DMS53 (cell line): ENCODE data around the gene GALNT17.
"Not testable (repeated sequence)": the region's sequence is repeated elsewhere in the genome, so short reads cannot be mapped to it uniquely, and the experiment has no call there.

Experiments
- DNase-seq: peaks from one replicate; lab custom pipeline; 2025; lab: John Stamatoyannopoulos, UW

Gene GALNT17

DNA sequence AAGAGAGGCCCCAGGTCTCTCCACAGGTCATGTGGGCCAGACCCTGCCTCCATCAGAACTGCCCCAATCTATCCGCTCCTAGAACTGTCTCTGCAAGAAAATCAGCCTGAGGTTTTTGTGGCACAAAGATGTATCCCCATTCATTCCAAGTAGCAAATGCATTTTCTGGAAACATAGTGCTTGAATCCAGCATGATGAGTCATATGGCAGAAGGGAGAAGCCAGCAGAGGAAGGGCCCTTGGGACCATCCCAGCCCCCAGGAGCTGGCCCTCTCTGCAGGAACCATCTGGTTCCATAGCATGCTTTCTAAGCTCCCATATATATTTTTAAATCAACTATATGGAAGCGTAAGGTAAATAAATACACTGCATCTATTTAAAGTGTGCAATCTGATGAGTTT is 563.2 kb downstream of the GALNT17 start:
- no peak for DNase-seq

- DNase-seq = no peak
Observed at GRCh38 chr7:71696511-71696910, 564.6 kb downstream of the GALNT17 start.

GRCh38 chr7:71697400-71697799 is 565.5 kb downstream of the GALNT17 start:
- no peak for DNase-seq

DNA sequence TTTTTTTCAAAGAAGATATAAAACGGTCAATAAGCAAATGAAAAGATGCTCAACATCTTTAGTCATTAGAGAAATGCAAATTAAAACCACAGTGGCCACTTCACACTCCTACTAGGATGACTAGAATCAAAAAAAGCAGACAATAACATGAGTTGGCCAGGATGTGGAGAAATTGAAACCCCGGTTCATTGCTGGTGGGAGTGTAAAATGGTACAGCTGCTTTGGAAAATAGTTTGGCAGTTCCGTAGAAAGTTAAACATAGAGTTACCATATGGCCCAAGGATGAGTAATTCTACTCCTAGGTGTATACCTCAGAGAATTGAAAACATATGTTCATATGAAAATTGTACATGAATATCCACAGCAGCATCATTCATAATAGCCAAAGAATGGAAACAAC is 573.3 kb downstream of the GALNT17 start:
- no peak for DNase-seq

GRCh38 chr7:71705901-71706596 is 574.1 kb downstream of the GALNT17 start:
- no peak for DNase-seq

GRCh38 chr7:71706597-71706975 is 574.6 kb downstream of the GALNT17 start:
- DNase-seq = no peak

GRCh38 chr7:71707041-71707440 is 575.1 kb downstream of the GALNT17 start:
- no peak for DNase-seq

- no peak for DNase-seq
Observed at GRCh38 chr7:71708710-71709109, 576.8 kb downstream of the GALNT17 start.

GRCh38 chr7:71710442-71710841 is 578.5 kb downstream of the GALNT17 start:
- DNase-seq = no peak

GRCh38 chr7:71712653-71713180 is 580.8 kb downstream of the GALNT17 start:
- DNase-seq = no peak

GRCh38 chr7:71716690-71717089 is 584.7 kb downstream of the GALNT17 start:
- no peak for DNase-seq

GRCh38 chr7:71718563-71718962 is 586.6 kb downstream of the GALNT17 start:
- no peak for DNase-seq

DNA sequence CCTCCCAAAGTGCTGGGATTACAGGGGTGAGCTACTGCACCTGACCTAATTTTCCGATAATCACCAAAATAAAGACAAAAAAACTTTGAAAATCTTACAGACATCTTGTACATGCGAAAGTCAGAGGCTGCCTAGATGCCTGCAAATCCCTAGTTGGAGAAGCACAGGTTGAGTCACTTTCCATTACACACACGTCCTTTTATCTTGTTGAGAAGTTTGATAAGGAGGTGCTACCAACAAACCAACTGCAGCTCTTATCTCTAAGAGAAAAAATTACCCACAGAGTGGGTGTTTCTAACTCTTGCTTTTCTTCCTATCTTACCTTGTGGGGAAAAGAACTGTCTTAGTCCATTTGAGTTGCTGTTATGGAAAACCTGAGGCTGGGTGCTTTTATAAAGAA is 589.8 kb downstream of the GALNT17 start:
- no peak for DNase-seq

- no peak for DNase-seq
Observed at GRCh38 chr7:71723859-71724258, 591.9 kb downstream of the GALNT17 start.

- DNase-seq = no peak
Observed at GRCh38 chr7:71727347-71727746, 595.4 kb downstream of the GALNT17 start.

DNA sequence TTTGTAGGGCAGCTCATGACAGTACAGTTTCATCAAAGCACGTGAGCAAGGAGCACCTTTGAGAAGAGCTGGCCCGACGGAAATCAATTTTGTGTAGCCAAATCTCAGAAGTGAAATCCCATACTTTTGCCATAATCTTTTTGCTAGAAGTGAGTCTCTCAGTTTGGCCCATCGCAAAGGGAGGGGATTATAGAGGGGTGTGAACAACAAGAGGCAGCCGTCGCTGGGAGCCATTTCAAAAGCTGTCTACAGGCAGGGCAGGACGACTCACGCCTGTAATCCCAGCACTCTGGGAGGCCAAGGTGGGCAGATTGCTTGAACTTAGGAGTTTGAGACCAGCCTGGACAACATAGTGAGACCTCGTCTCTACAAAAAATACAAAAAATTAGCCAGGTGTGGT is 599.8 kb downstream of the GALNT17 start:
- DNase-seq = no peak

- DNase-seq = peak; percentile 80
Observed at GRCh38 chr7:71733107-71733870, 601.3 kb downstream of the GALNT17 start.

GRCh38 chr7:71735961-71736556 is 604.1 kb downstream of the GALNT17 start:
- peak; percentile 72 for DNase-seq

DNA sequence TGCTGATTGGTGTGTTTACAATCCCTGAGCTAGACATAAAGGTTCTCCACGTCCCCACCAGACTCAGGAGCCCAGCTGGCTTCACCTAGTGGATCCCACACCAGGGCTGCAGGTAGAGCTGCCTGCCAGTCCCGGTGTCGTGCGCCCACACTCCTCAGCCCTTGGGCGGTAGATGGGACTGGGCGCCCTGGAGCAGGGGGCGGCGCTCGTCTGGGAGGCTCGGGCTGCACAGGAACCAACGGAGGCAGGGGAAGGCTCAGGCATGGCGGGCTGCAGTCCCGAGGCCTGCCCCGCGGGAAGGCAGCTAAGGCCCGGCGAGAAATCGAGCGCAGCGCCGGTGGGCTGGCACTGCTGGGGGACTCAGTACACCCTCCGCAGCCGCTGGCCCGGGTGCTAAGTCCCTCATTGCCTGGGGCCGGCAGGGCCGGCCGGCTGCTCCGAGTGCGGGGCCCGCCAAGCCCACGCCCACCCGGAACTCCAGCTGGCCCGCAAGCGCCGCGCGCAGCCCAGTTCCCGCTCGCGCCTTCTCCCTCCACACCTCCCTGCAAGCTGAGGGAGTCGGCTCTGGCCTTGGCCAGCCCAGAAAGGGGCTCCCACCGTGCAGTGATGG is 606.1 kb downstream of the GALNT17 start:
- DNase-seq = not testable (repeated sequence)

GRCh38 chr7:71739520-71740173 is 607.7 kb downstream of the GALNT17 start:
- no peak for DNase-seq

DNA sequence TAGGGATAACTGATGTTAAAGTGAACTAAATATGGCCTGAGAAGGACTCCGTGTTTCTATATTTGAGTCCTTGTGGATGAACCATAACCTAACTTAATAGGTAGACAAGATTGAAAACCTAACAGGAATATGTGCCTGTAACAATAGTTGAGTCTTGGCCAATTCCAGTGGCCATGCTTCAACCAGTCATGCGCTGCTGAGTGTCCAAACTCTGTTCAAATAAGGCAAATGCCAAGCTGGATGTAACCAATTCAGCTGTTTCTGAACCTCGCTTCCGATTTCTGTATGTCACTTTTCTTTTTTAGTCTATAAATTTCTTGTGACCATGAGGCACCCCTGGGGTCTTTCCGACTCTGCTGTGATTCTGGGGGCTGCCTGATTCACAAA is 608.2 kb downstream of the GALNT17 start:
- no peak for DNase-seq

GRCh38 chr7:71746006-71746405 is 614.1 kb downstream of the GALNT17 start:
- no peak for DNase-seq
